Panc1 (cell line): ENCODE results near the gene ZNF112.

Experiments used
- POLR2AphosphoS5 ChIP-seq: IDR thresholded peaks from 2 replicates; pipeline ENCODE4 v1.6.1; 2012; ENCODE audit warnings: mild to moderate bottlenecking, low read depth, low read length, moderate library complexity
- SIN3A ChIP-seq: IDR thresholded peaks from 2 replicates; pipeline ENCODE4 v1.6.1; 2012; ENCODE audit warnings: low read depth, mild to moderate bottlenecking, low read length, moderate library complexity, borderline replicate concordance; ENCODE audit not compliant: insufficient read depth
- TCF7L2 ChIP-seq: IDR thresholded peaks from 2 replicates; pipeline ENCODE4 v1.6.1; 2011; ENCODE audit warnings: mild to moderate bottlenecking, low read depth, low read length, inconsistent platforms
- TF ChIP-seq, protein P1 (sequence below): fragments of 450-650 bp; IDR thresholded peaks from 2 replicates; pipeline ENCODE4 v1.5.1; 2017; ENCODE audit warnings: mild to moderate bottlenecking
- TF ChIP-seq, protein P2 (sequence below), 2 experiments: IDR thresholded peaks; 2 replicates each; pipeline ENCODE4 v1.6.1; 2011 to 2012; ENCODE audit warnings: low read depth in 2 of 2, control low read depth in 1 of 2, low read length in 1 of 2, mild to moderate bottlenecking in 1 of 2, moderate library complexity in 1 of 2; ENCODE audit not compliant: insufficient read depth in 1 of 2

DNA sequence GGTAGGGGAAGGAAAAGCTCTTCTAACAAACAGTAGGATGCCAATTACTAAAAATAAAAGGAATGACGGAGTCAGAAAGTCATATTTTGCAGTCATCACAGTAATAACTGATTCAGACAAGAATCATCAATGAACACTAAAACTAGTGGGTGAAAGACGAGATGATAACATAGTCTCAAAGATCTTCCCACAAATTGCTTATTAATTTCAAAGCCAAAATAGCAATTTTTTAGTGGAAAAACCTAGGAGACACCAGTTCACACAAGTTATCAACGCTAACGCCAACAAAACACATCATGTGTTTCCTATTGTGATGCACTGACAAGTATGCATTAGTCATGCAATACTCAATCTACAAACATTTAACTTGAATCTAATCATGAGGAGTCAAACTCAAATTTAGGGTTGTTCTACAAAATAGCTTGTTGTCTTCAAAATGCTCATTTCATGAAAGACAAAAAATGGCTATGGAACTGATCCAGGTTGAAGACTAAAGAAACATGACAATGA is 78.2 kb downstream of the ZNF112 start:
- TF ChIP-seq, protein P1, sequence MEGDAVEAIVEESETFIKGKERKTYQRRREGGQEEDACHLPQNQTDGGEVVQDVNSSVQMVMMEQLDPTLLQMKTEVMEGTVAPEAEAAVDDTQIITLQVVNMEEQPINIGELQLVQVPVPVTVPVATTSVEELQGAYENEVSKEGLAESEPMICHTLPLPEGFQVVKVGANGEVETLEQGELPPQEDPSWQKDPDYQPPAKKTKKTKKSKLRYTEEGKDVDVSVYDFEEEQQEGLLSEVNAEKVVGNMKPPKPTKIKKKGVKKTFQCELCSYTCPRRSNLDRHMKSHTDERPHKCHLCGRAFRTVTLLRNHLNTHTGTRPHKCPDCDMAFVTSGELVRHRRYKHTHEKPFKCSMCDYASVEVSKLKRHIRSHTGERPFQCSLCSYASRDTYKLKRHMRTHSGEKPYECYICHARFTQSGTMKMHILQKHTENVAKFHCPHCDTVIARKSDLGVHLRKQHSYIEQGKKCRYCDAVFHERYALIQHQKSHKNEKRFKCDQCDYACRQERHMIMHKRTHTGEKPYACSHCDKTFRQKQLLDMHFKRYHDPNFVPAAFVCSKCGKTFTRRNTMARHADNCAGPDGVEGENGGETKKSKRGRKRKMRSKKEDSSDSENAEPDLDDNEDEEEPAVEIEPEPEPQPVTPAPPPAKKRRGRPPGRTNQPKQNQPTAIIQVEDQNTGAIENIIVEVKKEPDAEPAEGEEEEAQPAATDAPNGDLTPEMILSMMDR = no peak
- TF ChIP-seq POLR2AphosphoS5 = no peak
- TF ChIP-seq TCF7L2 = no peak
- TF ChIP-seq SIN3A = no peak
- TF ChIP-seq, protein P2, sequence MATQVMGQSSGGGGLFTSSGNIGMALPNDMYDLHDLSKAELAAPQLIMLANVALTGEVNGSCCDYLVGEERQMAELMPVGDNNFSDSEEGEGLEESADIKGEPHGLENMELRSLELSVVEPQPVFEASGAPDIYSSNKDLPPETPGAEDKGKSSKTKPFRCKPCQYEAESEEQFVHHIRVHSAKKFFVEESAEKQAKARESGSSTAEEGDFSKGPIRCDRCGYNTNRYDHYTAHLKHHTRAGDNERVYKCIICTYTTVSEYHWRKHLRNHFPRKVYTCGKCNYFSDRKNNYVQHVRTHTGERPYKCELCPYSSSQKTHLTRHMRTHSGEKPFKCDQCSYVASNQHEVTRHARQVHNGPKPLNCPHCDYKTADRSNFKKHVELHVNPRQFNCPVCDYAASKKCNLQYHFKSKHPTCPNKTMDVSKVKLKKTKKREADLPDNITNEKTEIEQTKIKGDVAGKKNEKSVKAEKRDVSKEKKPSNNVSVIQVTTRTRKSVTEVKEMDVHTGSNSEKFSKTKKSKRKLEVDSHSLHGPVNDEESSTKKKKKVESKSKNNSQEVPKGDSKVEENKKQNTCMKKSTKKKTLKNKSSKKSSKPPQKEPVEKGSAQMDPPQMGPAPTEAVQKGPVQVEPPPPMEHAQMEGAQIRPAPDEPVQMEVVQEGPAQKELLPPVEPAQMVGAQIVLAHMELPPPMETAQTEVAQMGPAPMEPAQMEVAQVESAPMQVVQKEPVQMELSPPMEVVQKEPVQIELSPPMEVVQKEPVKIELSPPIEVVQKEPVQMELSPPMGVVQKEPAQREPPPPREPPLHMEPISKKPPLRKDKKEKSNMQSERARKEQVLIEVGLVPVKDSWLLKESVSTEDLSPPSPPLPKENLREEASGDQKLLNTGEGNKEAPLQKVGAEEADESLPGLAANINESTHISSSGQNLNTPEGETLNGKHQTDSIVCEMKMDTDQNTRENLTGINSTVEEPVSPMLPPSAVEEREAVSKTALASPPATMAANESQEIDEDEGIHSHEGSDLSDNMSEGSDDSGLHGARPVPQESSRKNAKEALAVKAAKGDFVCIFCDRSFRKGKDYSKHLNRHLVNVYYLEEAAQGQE (IDR thresholded peaks at IDR 0.05; ENCODE audit: insufficient read depth in 1 of 2, low read depth in 2 of 2, low read length in 1 of 2) = no peak
